GM21515 (cell line): ENCODE results near the gene ALDH4A1.
"Not testable (repeated sequence)": the region's sequence is repeated elsewhere in the genome, so short reads cannot be mapped to it uniquely, and the experiment has no call there.

Source experiments
- ATAC-seq: cut with Tn5 transposase; IDR thresholded peaks from one replicate; pipeline ENCODE4 v1.9.1; 2021; ENCODE audit not compliant: unreplicated experiment

ALDH4A1 gene

GRCh38 chr1:18901147-18901951 is 1.0 kb downstream of the ALDH4A1 start:
- no peak for ATAC-seq

GRCh38 chr1:18900303-18900841 is 2.0 kb downstream of the ALDH4A1 start:
- ATAC-seq = no peak

GRCh38 chr1:18899363-18900049 is 2.8 kb downstream of the ALDH4A1 start:
- ATAC-seq = no peak

- ATAC-seq = no peak
Observed at GRCh38 chr1:18898567-18898966, 3.8 kb downstream of the ALDH4A1 start.

- no peak for ATAC-seq
Observed at GRCh38 chr1:18895317-18895716, 7.0 kb downstream of the ALDH4A1 start.

- no peak for ATAC-seq
Observed at GRCh38 chr1:18893120-18893519, 9.2 kb downstream of the ALDH4A1 start.

- not testable (repeated sequence) for ATAC-seq
Observed at GRCh38 chr1:18891858-18892257, 10.5 kb downstream of the ALDH4A1 start.

- no peak for ATAC-seq
Observed at GRCh38 chr1:18891426-18891780, 11.0 kb downstream of the ALDH4A1 start.

GRCh38 chr1:18890706-18891425 is 11.5 kb downstream of the ALDH4A1 start:
- no peak for ATAC-seq

GRCh38 chr1:18886003-18886335 is 16.4 kb downstream of the ALDH4A1 start:
- no peak for ATAC-seq

GRCh38 chr1:18885311-18886002 is 16.9 kb downstream of the ALDH4A1 start:
- ATAC-seq = no peak

- ATAC-seq = no peak
Observed at GRCh38 chr1:18884727-18885126, 17.6 kb downstream of the ALDH4A1 start.

- ATAC-seq = no peak
Observed at GRCh38 chr1:18884419-18884717, 18.0 kb downstream of the ALDH4A1 start.

GRCh38 chr1:18883636-18884418 is 18.5 kb downstream of the ALDH4A1 start:
- ATAC-seq = no peak

GRCh38 chr1:18883079-18883478 is 19.3 kb downstream of the ALDH4A1 start:
- no peak for ATAC-seq

GRCh38 chr1:18882486-18882885 is 19.9 kb downstream of the ALDH4A1 start:
- ATAC-seq = no peak

GRCh38 chr1:18881642-18882431 is 20.5 kb downstream of the ALDH4A1 start:
- ATAC-seq = no peak

- ATAC-seq = no peak
Observed at GRCh38 chr1:18881164-18881563, 21.2 kb downstream of the ALDH4A1 start.

GRCh38 chr1:18880585-18880984 is 21.8 kb downstream of the ALDH4A1 start:
- no peak for ATAC-seq
